ENCODE measurements around the gene CPSF4L. TPM values are rescaled to one million over a fixed set of nuclear protein-coding genes. Genes with fewer than 3 reads are reported as not detected.

The CPSF4L gene
- polyA plus RNA-seq, 1 donor (not counting 4 experiments of a cell fraction or from before 2014, with no cell fraction given): not detected

DNA sequence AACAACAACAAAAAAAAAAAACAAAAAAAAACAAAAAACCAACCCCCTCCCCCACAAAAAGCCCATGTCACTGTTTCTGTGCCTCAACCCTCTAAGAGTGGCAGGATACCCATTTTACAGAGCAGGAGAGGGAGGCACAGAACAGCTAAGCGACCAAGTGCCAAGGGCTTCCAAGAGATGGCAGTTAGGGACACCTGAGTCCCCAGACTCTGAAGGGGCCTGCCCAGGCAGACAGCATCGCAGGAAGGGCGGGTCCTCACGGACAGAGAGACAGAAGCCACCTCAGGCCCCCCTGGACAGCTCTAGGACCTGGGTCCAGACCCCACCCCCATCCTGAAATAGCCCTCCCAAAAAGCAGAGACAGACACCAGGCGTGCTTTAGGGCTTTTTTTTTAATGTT is 21.6 kb upstream of the CPSF4L start:
- no peak overlapping the region for H3K4me2 ChIP-seq (ENCODE audit: control insufficient read depth, extremely low read depth, insufficient read depth, low read depth, low read length)
- peaks cover 3% of the 10 kb centered on the region for H3K79me2 ChIP-seq (ENCODE audit: control insufficient read depth, insufficient read depth, low read length)
- no peak overlapping the region for H2AFZ ChIP-seq (ENCODE audit: control insufficient read depth, low read length)
- peaks cover 3 to 6% of the 10 kb centered on the region in 2 experiments for H3K36me3 ChIP-seq (ENCODE audit: control insufficient read depth in 2 of 2, extremely low read depth in 1 of 2, insufficient read depth in 2 of 2, low read length in 2 of 2)
- no peak overlapping the region for H3K9ac ChIP-seq (ENCODE audit: control insufficient read depth, extremely low read depth, insufficient read depth, low read length)
- DNase-seq (ENCODE audit: low read depth, low spot score) (no peak), FAIRE-seq (no peak)
- TF ChIP-seq, protein P1, sequence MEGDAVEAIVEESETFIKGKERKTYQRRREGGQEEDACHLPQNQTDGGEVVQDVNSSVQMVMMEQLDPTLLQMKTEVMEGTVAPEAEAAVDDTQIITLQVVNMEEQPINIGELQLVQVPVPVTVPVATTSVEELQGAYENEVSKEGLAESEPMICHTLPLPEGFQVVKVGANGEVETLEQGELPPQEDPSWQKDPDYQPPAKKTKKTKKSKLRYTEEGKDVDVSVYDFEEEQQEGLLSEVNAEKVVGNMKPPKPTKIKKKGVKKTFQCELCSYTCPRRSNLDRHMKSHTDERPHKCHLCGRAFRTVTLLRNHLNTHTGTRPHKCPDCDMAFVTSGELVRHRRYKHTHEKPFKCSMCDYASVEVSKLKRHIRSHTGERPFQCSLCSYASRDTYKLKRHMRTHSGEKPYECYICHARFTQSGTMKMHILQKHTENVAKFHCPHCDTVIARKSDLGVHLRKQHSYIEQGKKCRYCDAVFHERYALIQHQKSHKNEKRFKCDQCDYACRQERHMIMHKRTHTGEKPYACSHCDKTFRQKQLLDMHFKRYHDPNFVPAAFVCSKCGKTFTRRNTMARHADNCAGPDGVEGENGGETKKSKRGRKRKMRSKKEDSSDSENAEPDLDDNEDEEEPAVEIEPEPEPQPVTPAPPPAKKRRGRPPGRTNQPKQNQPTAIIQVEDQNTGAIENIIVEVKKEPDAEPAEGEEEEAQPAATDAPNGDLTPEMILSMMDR (optimal IDR thresholded peaks at IDR 0.05 in 1 of 3, IDR thresholded peaks at IDR 0.05 in 1 of 3, conservative IDR thresholded peaks at IDR 0.05 in 1 of 3; ENCODE audit: extremely low read depth in 1 of 3, insufficient read depth in 2 of 3, low read length in 3 of 3): no peak
- no peak for TF ChIP-seq EZH2 (IDR thresholded peaks at IDR 0.05; ENCODE audit: low read length)
- H4K20me1 ChIP-seq (ENCODE audit: control insufficient read depth, extremely low read depth, insufficient read depth, low read length): peaks cover 4% of the 10 kb centered on the region
- H3K27ac ChIP-seq (ENCODE audit: control insufficient read depth, insufficient read depth, low read length): no peak overlapping the region
- no peaks in the 10 kb centered on the region for H3K27me3 ChIP-seq (ENCODE audit: control insufficient read depth, extremely low read depth, insufficient read depth, low read length)
- no peaks in the 10 kb centered on the region for H3K9me3 ChIP-seq (ENCODE audit: control insufficient read depth, low read depth, low read length)
- no peaks in the 10 kb centered on the region for H3K9me1 ChIP-seq (ENCODE audit: control insufficient read depth, extremely low read depth, insufficient read depth, low read length)
- H3K4me1 ChIP-seq (ENCODE audit: control insufficient read depth, extremely low read depth, insufficient read depth, low read length): peaks cover 18% of the 10 kb centered on the region
- H3K4me3 ChIP-seq (ENCODE audit: control insufficient read depth in 2 of 3, extremely low read depth in 1 of 3, insufficient read depth in 2 of 3, low read depth in 1 of 3, low read length in 3 of 3): no peak overlapping the region
- dilution Hi-C loops (cut with MboI; ENCODE audit: extremely low pct_ligation_motif_present, low sequenced_read_pairs): no loop called here

DNA sequence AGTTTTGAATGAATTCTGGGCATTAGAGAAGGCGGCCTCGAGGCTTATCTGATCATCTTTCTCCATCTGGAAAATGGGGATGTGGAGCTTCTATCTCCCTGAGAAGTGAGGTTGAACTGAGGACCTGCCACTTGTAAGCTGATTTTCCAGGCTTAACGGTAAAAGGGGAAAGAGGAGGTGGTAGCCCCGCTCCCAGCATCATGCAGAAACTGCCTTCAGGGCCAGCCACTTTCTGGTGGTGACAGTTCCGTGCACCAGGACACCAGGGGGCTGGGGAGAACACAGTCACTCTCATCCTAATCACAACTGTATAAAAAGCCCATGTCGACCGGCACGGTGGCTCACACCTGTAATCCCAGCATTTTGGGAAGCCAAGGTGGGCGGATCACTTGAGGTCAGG is 20.9 kb upstream of the CPSF4L start:
- Histone ChIP-seq H3K4me2 (ENCODE audit: control insufficient read depth, extremely low read depth, insufficient read depth, low read depth, low read length) (no peak overlapping the region), H3K4me1 (ENCODE audit: control insufficient read depth, extremely low read depth, insufficient read depth, low read length) (peaks cover 17% of the 10 kb centered on the region), H4K20me1 (ENCODE audit: control insufficient read depth, extremely low read depth, insufficient read depth, low read length) (peaks cover 4% of the 10 kb centered on the region), H3K36me3 (ENCODE audit: control insufficient read depth in 2 of 2, extremely low read depth in 1 of 2, insufficient read depth in 2 of 2, low read length in 2 of 2) (peaks cover 3 to 6% of the 10 kb centered on the region in 2 experiments), H3K27me3 (ENCODE audit: control insufficient read depth, extremely low read depth, insufficient read depth, low read length) (no peaks in the 10 kb centered on the region), H3K79me2 (ENCODE audit: control insufficient read depth, insufficient read depth, low read length) (peaks cover 1% of the 10 kb centered on the region), H3K4me3 (ENCODE audit: control insufficient read depth in 2 of 3, extremely low read depth in 1 of 3, insufficient read depth in 2 of 3, low read depth in 1 of 3, low read length in 3 of 3) (no peak overlapping the region), H3K9me1 (ENCODE audit: control insufficient read depth, extremely low read depth, insufficient read depth, low read length) (no peaks in the 10 kb centered on the region), H2AFZ (ENCODE audit: control insufficient read depth, low read length) (no peak overlapping the region), H3K27ac (ENCODE audit: control insufficient read depth, insufficient read depth, low read length) (no peak overlapping the region), H3K9ac (ENCODE audit: control insufficient read depth, extremely low read depth, insufficient read depth, low read length) (no peak overlapping the region), H3K9me3 (ENCODE audit: control insufficient read depth, low read depth, low read length) (no peaks in the 10 kb centered on the region)
- no peak for TF ChIP-seq EZH2 (IDR thresholded peaks at IDR 0.05; ENCODE audit: low read length)
- TF ChIP-seq, protein P1 (optimal IDR thresholded peaks at IDR 0.05 in 1 of 3, IDR thresholded peaks at IDR 0.05 in 1 of 3, conservative IDR thresholded peaks at IDR 0.05 in 1 of 3; ENCODE audit: extremely low read depth in 1 of 3, insufficient read depth in 2 of 3, low read length in 3 of 3): no peak
- no peak for FAIRE-seq
- no peak for DNase-seq (ENCODE audit: low read depth, low spot score)
- dilution Hi-C loops (cut with MboI; ENCODE audit: extremely low pct_ligation_motif_present, low sequenced_read_pairs): no loop called here
